Measurements from ENCODE around the gene IL31.

IL31 gene

GRCh38 chr12:122172262-122172939 lies 1.6 kb downstream of the IL31 start:
- H3K79me2 ChIP-seq (ENCODE audit: insufficient read depth, low read length), result no peaks in the 10 kb centered on the region
- no peaks in the 10 kb centered on the region for H3K4me1 ChIP-seq (ENCODE audit: insufficient read depth, low read length, poor library complexity, severe bottlenecking)
- H4K20me1 ChIP-seq (ENCODE audit: insufficient read depth, low read length, poor library complexity, severe bottlenecking), result no peaks in the 10 kb centered on the region
- no peak for TF ChIP-seq EZH2phosphoT487 (IDR thresholded peaks at IDR 0.05; ENCODE audit: borderline replicate concordance)
- no peak for TF ChIP-seq CTCF (conservative IDR thresholded peaks at IDR 0.05; ENCODE audit: low read length)
- no peaks in the 10 kb centered on the region for H3F3A ChIP-seq (ENCODE audit: low read depth)
- no peaks in the 10 kb centered on the region for H3K9me2 ChIP-seq (replicated peaks; ENCODE audit: low read depth, low read length)
- no peaks in the 10 kb centered on the region for H3K27me3 ChIP-seq (ENCODE audit: insufficient read depth, low read length, poor library complexity, severe bottlenecking)
- no peak overlapping the region for H3K4me2 ChIP-seq (ENCODE audit: low read depth, low read length, poor library complexity, severe bottlenecking)
- H3K4me3 ChIP-seq (ENCODE audit: low read length, poor library complexity, severe bottlenecking), result no peak overlapping the region
- no peak overlapping the region for H3K9ac ChIP-seq (ENCODE audit: low read depth, low read length, poor library complexity, severe bottlenecking)
- no peaks in the 10 kb centered on the region for H3K36me3 ChIP-seq (ENCODE audit: insufficient read depth, low read length)
- no peaks in the 10 kb centered on the region for H3K9me3 ChIP-seq (ENCODE audit: insufficient read depth, low read depth, low read length)
- H2AFZ ChIP-seq (ENCODE audit: low read length), result no peak overlapping the region

GRCh38 chr12:122171399-122171798 lies 2.6 kb downstream of the IL31 start:
- no peaks in the 10 kb centered on the region for H3F3A ChIP-seq (ENCODE audit: low read depth)
- no peak overlapping the region for H3K4me2 ChIP-seq (ENCODE audit: low read depth, low read length, poor library complexity, severe bottlenecking)
- H3K4me1 ChIP-seq (ENCODE audit: insufficient read depth, low read length, poor library complexity, severe bottlenecking), result no peaks in the 10 kb centered on the region
- no peak overlapping the region for H3K4me3 ChIP-seq (ENCODE audit: low read length, poor library complexity, severe bottlenecking)
- no peaks in the 10 kb centered on the region for H3K9me2 ChIP-seq (replicated peaks; ENCODE audit: low read depth, low read length)
- H4K20me1 ChIP-seq (ENCODE audit: insufficient read depth, low read length, poor library complexity, severe bottlenecking), result no peaks in the 10 kb centered on the region
- H3K79me2 ChIP-seq (ENCODE audit: insufficient read depth, low read length), result no peaks in the 10 kb centered on the region
- H2AFZ ChIP-seq (ENCODE audit: low read length), result no peak overlapping the region
- no peaks in the 10 kb centered on the region for H3K36me3 ChIP-seq (ENCODE audit: insufficient read depth, low read length)
- H3K9ac ChIP-seq (ENCODE audit: low read depth, low read length, poor library complexity, severe bottlenecking), result no peak overlapping the region
- no peaks in the 10 kb centered on the region for H3K9me3 ChIP-seq (ENCODE audit: insufficient read depth, low read depth, low read length)
- TF ChIP-seq EZH2phosphoT487 (IDR thresholded peaks at IDR 0.05; ENCODE audit: borderline replicate concordance), result no peak
- no peak for TF ChIP-seq CTCF (conservative IDR thresholded peaks at IDR 0.05; ENCODE audit: low read length)
- no peaks in the 10 kb centered on the region for H3K27me3 ChIP-seq (ENCODE audit: insufficient read depth, low read length, poor library complexity, severe bottlenecking)

- no peaks in the 10 kb centered on the region for H3K27me3 ChIP-seq (ENCODE audit: insufficient read depth, low read length, poor library complexity, severe bottlenecking)
- H3K36me3 ChIP-seq (ENCODE audit: insufficient read depth, low read length), result no peaks in the 10 kb centered on the region
- H3K9me3 ChIP-seq (ENCODE audit: insufficient read depth, low read depth, low read length), result no peaks in the 10 kb centered on the region
- H3K4me2 ChIP-seq (ENCODE audit: low read depth, low read length, poor library complexity, severe bottlenecking), result no peak overlapping the region
- no peaks in the 10 kb centered on the region for H4K20me1 ChIP-seq (ENCODE audit: insufficient read depth, low read length, poor library complexity, severe bottlenecking)
- no peaks in the 10 kb centered on the region for H3F3A ChIP-seq (ENCODE audit: low read depth)
- H3K4me3 ChIP-seq (ENCODE audit: low read length, poor library complexity, severe bottlenecking), result no peak overlapping the region
- H3K9ac ChIP-seq (ENCODE audit: low read depth, low read length, poor library complexity, severe bottlenecking), result no peak overlapping the region
- TF ChIP-seq CTCF (conservative IDR thresholded peaks at IDR 0.05; ENCODE audit: low read length) (no peak), EZH2phosphoT487 (IDR thresholded peaks at IDR 0.05; ENCODE audit: borderline replicate concordance) (no peak)
- no peaks in the 10 kb centered on the region for H3K4me1 ChIP-seq (ENCODE audit: insufficient read depth, low read length, poor library complexity, severe bottlenecking)
- no peak overlapping the region for H2AFZ ChIP-seq (ENCODE audit: low read length)
- no peaks in the 10 kb centered on the region for H3K9me2 ChIP-seq (replicated peaks; ENCODE audit: low read depth, low read length)
- no peaks in the 10 kb centered on the region for H3K79me2 ChIP-seq (ENCODE audit: insufficient read depth, low read length)
These were observed 5.5 kb downstream of the IL31 start for GRCh38 chr12:122168492-122168891.

Measured in Loucy (cell line).